GM23338 (cell line): ENCODE measurements around the gene UBE2QL1. TPM values are rescaled to one million over a fixed set of nuclear protein-coding genes. Genes with fewer than 3 reads are reported as not detected.
A peak's percentile ranks its signal among the peaks of the same experiment; 100 is the strongest.

Experiments
- ATAC-seq: fragments of 200-7000 bp; cut with Tn5 transposase; 3 replicates; pipeline ENCODE4 v1.9.1; 2020
- DNase-seq: peaks from one replicate; pipeline ENCODE4 v3.0.0-alpha.2; 2015; ENCODE audit warnings: low spot score
- H2AFZ ChIP-seq: fragments of 200-600 bp; sonication (generic); 2 replicates; pipeline ENCODE4 v1.8.0; 2016; ENCODE audit warnings: antibody characterized with exemption, mild to moderate bottlenecking, moderate library complexity
- H3F3A ChIP-seq: fragments of 200-600 bp; sonication (generic); replicated peaks from 2 replicates; pipeline ENCODE4 v1.8.0; 2017; ENCODE audit warnings: antibody characterized with exemption, mixed run types, low read depth
- H3K27ac ChIP-seq: fragments of 200-600 bp; sonication (generic); 2 replicates; pipeline ENCODE4 v1.6.1; 2016; ENCODE audit warnings: low read depth
- H3K27me3 ChIP-seq: fragments of 200-600 bp; sonication (generic); 2 replicates; pipeline ENCODE4 v1.8.0; 2016; ENCODE audit warnings: mild to moderate bottlenecking, mixed run types, moderate library complexity; ENCODE audit not compliant: insufficient read depth
- H3K36me3 ChIP-seq: fragments of 200-600 bp; sonication (generic); 2 replicates; pipeline ENCODE4 v1.8.0; 2016; ENCODE audit warnings: mild to moderate bottlenecking; ENCODE audit not compliant: insufficient read depth
- H3K4me1 ChIP-seq: fragments of 200-600 bp; sonication (generic); 2 replicates; pipeline ENCODE4 v1.8.0; 2016; ENCODE audit warnings: mild to moderate bottlenecking, moderate library complexity; ENCODE audit not compliant: insufficient read depth
- H3K4me2 ChIP-seq: fragments of 200-600 bp; sonication (generic); 2 replicates; pipeline ENCODE4 v1.7.1; 2017; ENCODE audit warnings: mixed run types
- H3K4me3 ChIP-seq: fragments of 200-600 bp; sonication (generic); 2 replicates; pipeline ENCODE4 v1.6.1; 2016; ENCODE audit warnings: mixed run types
- H3K79me2 ChIP-seq: fragments of 200-600 bp; sonication (generic); replicated peaks from 2 replicates; pipeline ENCODE4 v1.8.0; 2017; ENCODE audit warnings: mild to moderate bottlenecking; ENCODE audit not compliant: insufficient read depth
- H3K9me2 ChIP-seq: fragments of 200-600 bp; sonication (generic); 2 replicates; pipeline ENCODE4 v1.8.0; 2017; ENCODE audit not compliant: insufficient read depth
- H4K20me1 ChIP-seq: fragments of 200-600 bp; sonication (generic); replicated peaks from 2 replicates; pipeline ENCODE4 v1.8.0; 2017; ENCODE audit warnings: mild to moderate bottlenecking; ENCODE audit not compliant: insufficient read depth
- H3K27ac Mint-ChIP-seq: 2 replicates; pipeline ENCODE4 v1.8.0; 2020; ENCODE audit warnings: inconsistent platforms, mild to moderate bottlenecking, moderate library complexity, mixed read lengths
- H3K27me3 Mint-ChIP-seq: 3 replicates; pipeline ENCODE4 v1.8.0; 2022; ENCODE audit warnings: low read depth, mild to moderate bottlenecking, moderate library complexity, mixed read lengths, inconsistent platforms; ENCODE audit not compliant: insufficient read depth, poor library complexity
- H3K36me3 Mint-ChIP-seq: 3 replicates; pipeline ENCODE4 v1.8.0; 2021; ENCODE audit warnings: low read depth, mild to moderate bottlenecking, inconsistent platforms, moderate library complexity, mixed read lengths
- H3K4me1 Mint-ChIP-seq: 3 replicates; pipeline ENCODE4 v1.8.0; 2020; ENCODE audit warnings: mild to moderate bottlenecking, inconsistent platforms, mixed read lengths
- H3K4me3 Mint-ChIP-seq: 3 replicates; pipeline ENCODE4 v1.8.0; 2021; ENCODE audit warnings: moderate library complexity, mild to moderate bottlenecking, inconsistent platforms, mixed read lengths
- H3K9me3 Mint-ChIP-seq: 3 replicates; pipeline ENCODE4 v1.8.0; 2020; ENCODE audit warnings: moderate library complexity, mild to moderate bottlenecking, inconsistent platforms, mixed read lengths
- CREB1 ChIP-seq: fragments of 250-450 bp; sonication (Bioruptor Pico); IDR thresholded peaks from 2 replicates; pipeline ENCODE4 v1.5.0; 2020; ENCODE audit warnings: low read depth, mild to moderate bottlenecking, moderate library complexity
- CTCF ChIP-seq, 2 experiments: fragments of 200-600 bp in 1 of 2; sonication (generic) in 1 of 2; conservative IDR thresholded peaks; 2 replicates each; pipeline versions ENCODE4 v1.5.1 to v1.6.1; 2016 to 2017; ENCODE audit warnings: antibody characterized with exemption in 2 of 2, low read depth in 2 of 2, mild to moderate bottlenecking in 2 of 2, moderate library complexity in 1 of 2
- EZH2phosphoT487 ChIP-seq: fragments of 200-600 bp; sonication (generic); IDR thresholded peaks from one replicate; pipeline ENCODE4 v1.8.1; 2018; ENCODE audit warnings: antibody characterized with exemption; ENCODE audit not compliant: unreplicated experiment
- JUNB ChIP-seq: IDR thresholded peaks from one replicate; pipeline ENCODE4 v1.6.1; 2016; ENCODE audit warnings: antibody characterized with exemption; ENCODE audit not compliant: unreplicated experiment
- NANOG ChIP-seq: IDR thresholded peaks from 2 replicates; pipeline ENCODE4 v1.6.1; 2016; ENCODE audit warnings: antibody characterized with exemption, borderline replicate concordance
- STAT1 ChIP-seq: IDR thresholded peaks from one replicate; pipeline ENCODE4 v1.6.1; 2016; ENCODE audit warnings: antibody characterized with exemption; ENCODE audit not compliant: unreplicated experiment
- polyA plus RNA-seq: library from polyadenylated mRNA; unstranded; fragments of >200 nt; fragmentation: Nextera tagmentation; extraction: Ambion mirVana; gene quantifications from 2 replicates; pipeline ENCODE4 v1.2.1, GENCODE V29; 2016
- total RNA-seq: library from RNA; depleted of rRNA; stranded (reverse); fragments of >200 nt; shearing (Covaris generic); gene quantifications from 2 replicates; pipeline ENCODE4 v1.2.3, GENCODE V29; 2014
- TF ChIP-seq, protein P1 (sequence below): fragments of 250-450 bp; sonication (Bioruptor Pico); IDR thresholded peaks from 2 replicates; pipeline ENCODE4 v1.5.0; 2020; ENCODE audit warnings: mild to moderate bottlenecking, moderate library complexity

Gene UBE2QL1
- total and polyA plus RNA-seq, 2 experiments from 2014 or later = 0.40 to 0.83 TPM

GRCh38 chr5:6504677-6505415 is 56.2 kb downstream of the UBE2QL1 start:
- Histone ChIP-seq H2AFZ (no peak overlapping the region), H3K4me3 (no peak overlapping the region), H3K4me2 (no peak overlapping the region), H3K27me3 (no peaks in the 10 kb centered on the region), H3K4me1 (no peaks in the 10 kb centered on the region), H3F3A (no peaks in the 10 kb centered on the region), H4K20me1 (no peaks in the 10 kb centered on the region), H3K27ac (no peak overlapping the region), H3K36me3 (no peaks in the 10 kb centered on the region), H3K9me2 (no peaks in the 10 kb centered on the region; the same call in 1 of the 2 replicates), H3K79me2 (no peaks in the 10 kb centered on the region)
- Mint-ChIP-seq H3K27me3 (peaks cover 12% of the 10 kb centered on the region), H3K4me3 (no peak overlapping the region), H3K36me3 (no peaks in the 10 kb centered on the region), H3K4me1 (no peaks in the 10 kb centered on the region; the same call in 2 of the 3 replicates), H3K9me3 (no peaks in the 10 kb centered on the region; the same call in 1 of the 3 replicates), H3K27ac (no peak overlapping the region)
- no peak for DNase-seq
- no peak for ATAC-seq
- TF ChIP-seq NANOG (no peak), STAT1 (no peak)

DNA sequence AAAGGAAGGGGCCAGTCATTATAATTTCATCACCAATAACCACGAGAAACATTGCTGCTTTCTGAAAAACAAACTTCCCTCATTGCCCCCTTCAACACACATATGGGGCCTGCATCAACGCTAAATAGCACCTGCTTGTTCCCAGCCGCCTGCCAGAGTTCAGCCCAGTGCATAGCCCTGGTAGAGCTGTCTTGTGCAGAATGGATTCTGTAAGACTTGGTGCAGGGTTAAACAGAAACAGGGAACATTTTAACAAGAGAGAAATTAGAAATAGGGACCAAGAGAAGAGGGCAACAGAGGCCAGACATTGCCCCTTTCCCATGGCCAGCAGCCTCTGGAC is 56.7 kb downstream of the UBE2QL1 start:
- no peak overlapping the region for H2AFZ ChIP-seq
- no peaks in the 10 kb centered on the region for H3F3A ChIP-seq
- no peaks in the 10 kb centered on the region; the same call in 1 of the 3 replicates for H3K9me3 Mint-ChIP-seq
- H3K4me2 ChIP-seq = no peak overlapping the region
- no peaks in the 10 kb centered on the region for H3K4me1 ChIP-seq
- no peaks in the 10 kb centered on the region; the same call in 1 of the 2 replicates for H3K9me2 ChIP-seq
- H3K4me3 ChIP-seq = no peak overlapping the region
- no peak overlapping the region for H3K4me3 Mint-ChIP-seq
- no peaks in the 10 kb centered on the region for H3K36me3 ChIP-seq
- no peaks in the 10 kb centered on the region for H4K20me1 ChIP-seq
- H3K4me1 Mint-ChIP-seq = no peaks in the 10 kb centered on the region; the same call in 2 of the 3 replicates
- no peak overlapping the region for H3K27ac Mint-ChIP-seq
- TF ChIP-seq CREB1 (CRISPR knock-in tag) (no peak), JUNB (no peak), CTCF (conservative IDR thresholded peaks at IDR 0.05; ENCODE audit: low read depth in 2 of 2) (no peak)
- no peaks in the 10 kb centered on the region for H3K27me3 ChIP-seq
- DNase-seq (no peak), ATAC-seq (no peak)
- peaks cover 12% of the 10 kb centered on the region for H3K27me3 Mint-ChIP-seq
- H3K36me3 Mint-ChIP-seq = no peaks in the 10 kb centered on the region
- no peaks in the 10 kb centered on the region for H3K79me2 ChIP-seq
- H3K27ac ChIP-seq = no peak overlapping the region

GRCh38 chr5:6505783-6506557 is 57.3 kb downstream of the UBE2QL1 start:
- Histone ChIP-seq H3K4me3 (no peak overlapping the region), H3K27me3 (no peaks in the 10 kb centered on the region), H3K4me1 (no peaks in the 10 kb centered on the region), H2AFZ (0 out of 2 replicates have a peak overlapping the region, but pooled peaks have one; percentile 14), H3K9me2 (no peaks in the 10 kb centered on the region; the same call in 1 of the 2 replicates), H4K20me1 (no peaks in the 10 kb centered on the region), H3K36me3 (no peaks in the 10 kb centered on the region), H3K4me2 (no peak overlapping the region), H3F3A (no peaks in the 10 kb centered on the region), H3K79me2 (no peaks in the 10 kb centered on the region), H3K27ac (no peak overlapping the region)
- Mint-ChIP-seq H3K36me3 (no peaks in the 10 kb centered on the region), H3K27me3 (peaks cover 12% of the 10 kb centered on the region), H3K9me3 (no peaks in the 10 kb centered on the region; the same call in 1 of the 3 replicates), H3K27ac (no peak overlapping the region), H3K4me3 (no peak overlapping the region), H3K4me1 (no peaks in the 10 kb centered on the region; the same call in 2 of the 3 replicates)
- DNase-seq (no peak), ATAC-seq (no peak)
- TF ChIP-seq, protein P1, sequence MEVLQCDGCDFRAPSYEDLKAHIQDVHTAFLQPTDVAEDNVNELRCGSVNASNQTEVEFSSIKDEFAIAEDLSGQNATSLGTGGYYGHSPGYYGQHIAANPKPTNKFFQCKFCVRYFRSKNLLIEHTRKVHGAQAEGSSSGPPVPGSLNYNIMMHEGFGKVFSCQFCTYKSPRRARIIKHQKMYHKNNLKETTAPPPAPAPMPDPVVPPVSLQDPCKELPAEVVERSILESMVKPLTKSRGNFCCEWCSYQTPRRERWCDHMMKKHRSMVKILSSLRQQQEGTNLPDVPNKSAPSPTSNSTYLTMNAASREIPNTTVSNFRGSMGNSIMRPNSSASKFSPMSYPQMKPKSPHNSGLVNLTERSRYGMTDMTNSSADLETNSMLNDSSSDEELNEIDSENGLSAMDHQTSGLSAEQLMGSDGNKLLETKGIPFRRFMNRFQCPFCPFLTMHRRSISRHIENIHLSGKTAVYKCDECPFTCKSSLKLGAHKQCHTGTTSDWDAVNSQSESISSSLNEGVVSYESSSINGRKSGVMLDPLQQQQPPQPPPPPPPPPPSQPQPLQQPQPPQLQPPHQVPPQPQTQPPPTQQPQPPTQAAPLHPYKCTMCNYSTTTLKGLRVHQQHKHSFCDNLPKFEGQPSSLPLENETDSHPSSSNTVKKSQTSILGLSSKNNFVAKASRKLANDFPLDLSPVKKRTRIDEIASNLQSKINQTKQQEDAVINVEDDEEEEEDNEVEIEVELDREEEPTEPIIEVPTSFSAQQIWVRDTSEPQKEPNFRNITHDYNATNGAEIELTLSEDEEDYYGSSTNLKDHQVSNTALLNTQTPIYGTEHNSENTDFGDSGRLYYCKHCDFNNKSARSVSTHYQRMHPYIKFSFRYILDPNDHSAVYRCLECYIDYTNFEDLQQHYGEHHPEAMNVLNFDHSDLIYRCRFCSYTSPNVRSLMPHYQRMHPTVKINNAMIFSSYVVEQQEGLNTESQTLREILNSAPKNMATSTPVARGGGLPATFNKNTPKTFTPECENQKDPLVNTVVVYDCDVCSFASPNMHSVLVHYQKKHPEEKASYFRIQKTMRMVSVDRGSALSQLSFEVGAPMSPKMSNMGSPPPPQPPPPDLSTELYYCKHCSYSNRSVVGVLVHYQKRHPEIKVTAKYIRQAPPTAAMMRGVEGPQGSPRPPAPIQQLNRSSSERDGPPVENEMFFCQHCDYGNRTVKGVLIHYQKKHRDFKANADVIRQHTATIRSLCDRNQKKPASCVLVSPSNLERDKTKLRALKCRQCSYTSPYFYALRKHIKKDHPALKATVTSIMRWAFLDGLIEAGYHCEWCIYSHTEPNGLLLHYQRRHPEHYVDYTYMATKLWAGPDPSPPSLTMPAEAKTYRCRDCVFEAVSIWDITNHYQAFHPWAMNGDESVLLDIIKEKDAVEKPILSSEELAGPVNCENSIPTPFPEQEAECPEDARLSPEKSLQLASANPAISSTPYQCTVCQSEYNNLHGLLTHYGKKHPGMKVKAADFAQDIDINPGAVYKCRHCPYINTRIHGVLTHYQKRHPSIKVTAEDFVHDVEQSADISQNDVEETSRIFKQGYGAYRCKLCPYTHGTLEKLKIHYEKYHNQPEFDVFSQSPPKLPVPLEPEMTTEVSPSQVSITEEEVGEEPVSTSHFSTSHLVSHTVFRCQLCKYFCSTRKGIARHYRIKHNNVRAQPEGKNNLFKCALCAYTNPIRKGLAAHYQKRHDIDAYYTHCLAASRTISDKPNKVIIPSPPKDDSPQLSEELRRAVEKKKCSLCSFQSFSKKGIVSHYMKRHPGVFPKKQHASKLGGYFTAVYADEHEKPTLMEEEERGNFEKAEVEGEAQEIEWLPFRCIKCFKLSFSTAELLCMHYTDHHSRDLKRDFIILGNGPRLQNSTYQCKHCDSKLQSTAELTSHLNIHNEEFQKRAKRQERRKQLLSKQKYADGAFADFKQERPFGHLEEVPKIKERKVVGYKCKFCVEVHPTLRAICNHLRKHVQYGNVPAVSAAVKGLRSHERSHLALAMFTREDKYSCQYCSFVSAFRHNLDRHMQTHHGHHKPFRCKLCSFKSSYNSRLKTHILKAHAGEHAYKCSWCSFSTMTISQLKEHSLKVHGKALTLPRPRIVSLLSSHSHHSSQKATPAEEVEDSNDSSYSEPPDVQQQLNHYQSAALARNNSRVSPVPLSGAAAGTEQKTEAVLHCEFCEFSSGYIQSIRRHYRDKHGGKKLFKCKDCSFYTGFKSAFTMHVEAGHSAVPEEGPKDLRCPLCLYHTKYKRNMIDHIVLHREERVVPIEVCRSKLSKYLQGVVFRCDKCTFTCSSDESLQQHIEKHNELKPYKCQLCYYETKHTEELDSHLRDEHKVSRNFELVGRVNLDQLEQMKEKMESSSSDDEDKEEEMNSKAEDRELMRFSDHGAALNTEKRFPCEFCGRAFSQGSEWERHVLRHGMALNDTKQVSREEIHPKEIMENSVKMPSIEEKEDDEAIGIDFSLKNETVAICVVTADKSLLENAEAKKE (CRISPR knock-in tag) = no peak
- TF ChIP-seq EZH2phosphoT487 = no peak
